GM19452 (cell line): ENCODE results near the gene NADK2.
"Not testable (repeated sequence)": the region's sequence is repeated elsewhere in the genome, so short reads cannot be mapped to it uniquely, and the experiment has no call there.

Experiments
- ATAC-seq: cut with Tn5 transposase; IDR thresholded peaks from one replicate; pipeline ENCODE4 v1.9.1; 2021; ENCODE audit not compliant: unreplicated experiment

Gene NADK2, protein sequence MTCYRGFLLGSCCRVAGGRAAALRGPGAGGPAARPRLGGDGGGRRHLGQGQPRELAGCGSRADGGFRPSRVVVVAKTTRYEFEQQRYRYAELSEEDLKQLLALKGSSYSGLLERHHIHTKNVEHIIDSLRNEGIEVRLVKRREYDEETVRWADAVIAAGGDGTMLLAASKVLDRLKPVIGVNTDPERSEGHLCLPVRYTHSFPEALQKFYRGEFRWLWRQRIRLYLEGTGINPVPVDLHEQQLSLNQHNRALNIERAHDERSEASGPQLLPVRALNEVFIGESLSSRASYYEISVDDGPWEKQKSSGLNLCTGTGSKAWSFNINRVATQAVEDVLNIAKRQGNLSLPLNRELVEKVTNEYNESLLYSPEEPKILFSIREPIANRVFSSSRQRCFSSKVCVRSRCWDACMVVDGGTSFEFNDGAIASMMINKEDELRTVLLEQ

DNA sequence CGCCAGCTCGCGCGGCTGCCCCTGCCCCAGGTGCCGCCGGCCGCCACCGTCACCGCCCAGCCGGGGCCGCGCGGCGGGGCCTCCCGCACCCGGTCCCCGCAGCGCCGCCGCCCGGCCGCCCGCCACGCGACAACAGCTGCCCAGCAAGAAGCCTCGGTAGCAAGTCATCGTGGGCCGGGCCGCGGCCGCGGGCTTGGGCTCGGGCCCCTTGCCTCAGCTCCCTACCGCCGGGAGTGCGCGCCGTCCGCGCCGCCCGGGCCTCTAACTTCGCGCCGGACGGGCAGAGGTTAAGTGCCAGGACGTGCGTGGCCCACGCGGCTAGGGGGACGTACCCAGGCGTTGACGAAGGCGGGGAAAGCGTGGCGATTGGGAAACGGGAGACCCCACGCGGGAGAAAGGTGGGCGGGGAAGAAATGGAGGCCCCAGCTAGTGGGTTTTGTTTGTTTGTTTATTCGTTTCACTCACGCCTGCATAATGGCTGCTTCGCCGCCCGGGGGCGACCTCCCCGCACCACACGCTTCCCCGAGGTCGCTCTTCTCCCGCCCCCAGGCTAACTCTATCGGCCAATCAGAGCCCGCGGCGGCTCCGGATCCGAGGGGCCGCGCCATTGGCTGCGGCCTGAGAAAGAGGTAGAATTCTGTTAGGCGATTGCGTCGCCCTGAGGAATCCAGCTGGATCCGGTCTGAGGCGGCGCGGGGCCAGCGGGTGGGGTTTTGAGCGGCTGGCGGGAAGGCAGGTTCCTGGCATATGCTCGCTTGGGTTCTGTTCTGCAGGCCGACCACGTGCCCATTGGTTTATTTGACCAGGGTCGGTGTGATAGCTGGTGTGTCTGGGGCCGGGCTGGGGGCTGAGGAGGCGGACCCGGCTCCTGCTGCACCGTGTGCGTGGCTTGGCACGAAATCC, at the start of gene NADK2:
NADK2 (minus strand) TSS at position 295 of the 903 bp plus-strand sequence; CDS start at position 168, 127 bp downstream.
- peak; percentile 88 for ATAC-seq

DNA sequence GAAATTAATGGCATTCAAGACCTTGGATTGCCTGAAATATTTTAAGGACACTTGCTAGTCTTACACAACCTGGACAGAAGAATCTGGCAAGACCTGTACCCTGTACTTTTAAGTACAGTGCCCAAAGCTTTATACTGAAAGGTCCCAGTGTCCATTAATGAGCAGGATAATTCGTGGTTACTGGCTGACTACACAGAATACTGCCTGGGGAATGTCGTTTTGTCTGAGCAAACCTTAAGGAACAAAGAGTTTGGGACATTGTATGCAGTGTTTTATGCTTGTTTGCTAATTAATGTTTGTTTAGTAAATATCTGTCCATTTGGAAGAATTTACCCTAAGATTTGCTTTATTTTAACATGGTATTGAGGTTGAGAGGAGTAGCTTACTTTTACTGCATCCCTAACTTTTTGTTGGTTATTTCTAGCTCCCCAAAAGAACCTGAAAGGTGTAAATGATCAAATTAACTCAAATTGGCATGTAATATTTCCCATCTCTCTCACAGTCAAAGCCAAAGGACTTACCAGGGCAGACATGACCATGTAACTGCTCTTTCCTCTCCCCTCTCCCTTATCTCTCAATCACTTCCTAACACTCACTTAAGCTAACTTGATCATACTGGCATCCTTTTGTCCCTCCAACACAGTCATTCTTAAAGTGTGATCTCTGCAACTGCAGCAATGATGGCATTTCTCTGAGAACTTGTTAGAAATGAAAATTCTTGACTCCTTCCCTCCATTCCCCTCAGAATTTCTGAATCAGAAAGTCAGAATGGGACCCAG, 44.3 kb upstream of the NADK2 start:
- ATAC-seq: no peak

DNA sequence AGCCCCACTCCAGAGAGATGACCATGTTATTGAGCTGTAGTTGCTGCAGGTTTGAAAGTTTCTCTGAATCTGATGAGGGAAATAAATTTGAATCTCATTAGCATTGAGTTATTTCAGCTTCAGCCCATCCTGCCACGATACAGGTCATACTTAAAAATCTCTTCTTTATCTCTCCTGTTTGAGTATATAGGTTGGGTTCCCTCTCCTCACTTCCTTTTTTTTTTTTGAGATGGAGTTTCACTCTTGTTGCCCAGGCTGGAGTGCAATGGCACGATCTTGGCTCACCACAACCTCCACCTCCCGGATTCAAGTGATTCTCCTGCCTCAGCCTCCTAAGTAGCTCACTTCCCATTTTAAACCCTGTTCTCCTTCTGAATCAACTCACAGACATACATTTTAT, 42.0 kb upstream of the NADK2 start:
- ATAC-seq: not testable (repeated sequence)

DNA sequence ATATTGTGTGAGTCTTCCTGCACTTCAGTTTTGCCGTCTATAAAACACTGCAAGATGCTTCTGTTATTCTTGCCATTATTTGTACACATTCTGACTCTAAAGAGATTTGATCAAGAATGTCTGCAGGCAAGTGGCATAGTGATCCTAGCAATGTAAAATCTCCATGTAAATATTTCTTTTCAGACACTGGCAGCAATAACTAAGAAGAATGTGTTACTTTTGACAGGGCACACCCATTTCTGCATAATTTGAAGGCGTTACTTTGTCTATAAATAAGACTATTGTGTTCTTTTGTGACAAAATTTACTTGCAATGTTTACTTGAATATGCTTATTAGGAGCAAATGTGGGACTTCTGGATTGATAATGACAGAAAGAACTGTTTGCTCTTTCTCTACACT, 39.9 kb upstream of the NADK2 start:
- ATAC-seq: no peak

GRCh38 chr5:36279054-36279698, 37.5 kb upstream of the NADK2 start:
- no peak for ATAC-seq

DNA sequence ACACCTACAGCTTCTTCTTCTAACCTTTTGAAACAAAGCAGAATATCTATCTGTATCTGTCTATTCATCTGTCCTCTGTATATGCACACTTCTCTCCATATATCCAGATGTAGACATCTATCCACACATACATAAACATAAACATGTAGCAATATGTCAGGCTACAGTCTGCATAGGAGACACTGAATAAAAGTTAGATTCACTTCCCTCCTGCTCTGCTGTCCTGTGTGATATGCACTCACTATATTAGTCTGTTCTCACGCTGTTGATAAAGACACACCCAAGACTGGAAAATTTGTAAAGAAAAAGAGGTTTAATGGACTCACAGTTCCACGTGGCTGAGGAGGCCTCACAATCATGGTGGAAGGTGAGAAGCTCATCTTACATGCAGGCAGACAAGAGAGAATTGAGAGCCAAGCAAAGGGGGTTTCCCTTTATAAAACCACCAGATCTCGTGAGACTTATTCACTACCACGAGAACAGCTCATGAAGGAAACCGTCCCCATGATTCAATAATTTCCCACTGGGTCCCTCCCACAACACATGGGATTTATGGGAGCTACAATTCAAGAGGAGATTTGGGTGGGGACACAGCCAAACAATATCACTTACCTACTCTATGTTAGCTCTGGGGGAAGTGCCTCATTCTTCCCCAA, 35.9 kb upstream of the NADK2 start:
- no peak for ATAC-seq

DNA sequence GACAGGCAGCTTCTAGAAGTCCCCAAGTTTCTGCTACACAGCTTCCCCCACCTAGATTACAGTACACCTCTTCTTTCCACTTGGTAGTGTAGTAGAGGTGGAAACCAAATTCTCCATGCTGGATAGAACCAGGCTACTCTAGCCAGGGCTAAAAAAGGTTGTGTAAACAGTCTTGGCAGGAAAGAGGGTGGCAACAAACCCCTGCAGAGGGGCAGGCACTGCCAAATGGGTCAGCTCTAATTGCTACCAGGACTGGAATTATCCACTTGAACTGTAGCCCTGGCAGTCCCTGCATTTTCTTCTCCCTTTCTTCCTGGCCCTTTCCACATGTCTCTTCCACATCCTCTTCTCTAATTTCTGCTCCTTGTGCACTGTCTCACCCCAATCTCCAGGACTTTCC, 35.1 kb upstream of the NADK2 start:
- ATAC-seq: no peak

GRCh38 chr5:36273809-36274526, 32.2 kb upstream of the NADK2 start:
- no peak for ATAC-seq

DNA sequence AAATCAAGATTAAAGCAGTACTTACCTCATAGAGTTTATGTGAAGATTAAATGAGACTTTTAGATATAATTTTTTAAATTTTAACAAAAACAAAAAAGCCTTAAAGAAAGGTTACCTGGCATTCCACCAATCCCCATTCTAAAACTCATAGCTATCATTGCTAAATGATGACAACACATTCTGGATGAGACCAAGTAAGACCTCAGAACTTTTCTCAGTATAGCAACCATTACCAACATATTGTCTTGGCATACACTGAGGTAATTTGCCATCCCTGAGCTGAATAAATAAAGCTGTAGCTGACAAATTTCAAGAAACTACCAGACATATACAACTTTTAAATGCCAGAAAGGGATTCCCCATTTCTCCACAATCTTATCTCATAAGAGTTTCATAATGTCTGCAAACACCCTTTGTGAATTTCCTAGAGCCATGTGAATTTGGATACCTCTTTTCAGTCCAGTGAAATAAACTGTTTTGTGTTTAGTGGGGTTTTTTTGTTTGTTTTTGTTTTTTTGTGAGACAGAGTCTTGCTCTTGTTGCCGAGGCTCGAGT, 30.5 kb upstream of the NADK2 start:
- no peak for ATAC-seq

DNA sequence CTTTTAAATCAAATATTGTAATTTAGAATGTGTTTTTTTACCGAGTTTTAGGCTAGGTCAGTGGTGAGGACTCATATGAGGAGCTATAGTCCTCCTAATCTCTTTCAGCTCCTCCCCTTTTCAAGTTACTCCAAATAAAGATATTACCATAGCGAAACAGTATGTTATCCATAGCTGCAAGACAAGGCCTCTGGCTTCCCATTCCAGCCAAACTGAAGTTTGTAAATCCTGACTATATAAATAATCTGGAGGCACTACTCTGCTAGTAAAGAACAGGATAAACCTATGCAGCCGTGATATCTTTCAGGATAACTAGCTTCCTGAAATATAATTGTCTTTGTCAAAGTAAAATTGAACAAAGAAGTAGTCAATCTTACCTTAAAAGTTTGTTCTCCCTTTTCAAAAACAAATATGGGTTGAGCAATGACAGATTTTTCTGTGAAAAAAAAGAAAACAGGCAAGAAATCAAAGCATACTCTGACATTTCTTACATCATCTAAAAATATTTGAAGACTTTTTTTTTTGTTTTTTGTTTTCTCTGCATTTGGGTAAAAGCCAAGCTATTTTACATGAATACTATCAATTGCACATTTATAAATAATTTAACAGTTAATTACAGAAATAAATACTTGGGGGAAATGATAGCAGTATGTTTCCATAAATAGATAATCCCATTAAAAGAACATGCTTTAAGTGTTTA, 29.3 kb upstream of the NADK2 start:
- ATAC-seq: no peak

GRCh38 chr5:36270175-36270574, 28.4 kb upstream of the NADK2 start:
- ATAC-seq: no peak

- ATAC-seq: no peak
Observed at GRCh38 chr5:36269478-36269877, 27.8 kb upstream of the NADK2 start.

DNA sequence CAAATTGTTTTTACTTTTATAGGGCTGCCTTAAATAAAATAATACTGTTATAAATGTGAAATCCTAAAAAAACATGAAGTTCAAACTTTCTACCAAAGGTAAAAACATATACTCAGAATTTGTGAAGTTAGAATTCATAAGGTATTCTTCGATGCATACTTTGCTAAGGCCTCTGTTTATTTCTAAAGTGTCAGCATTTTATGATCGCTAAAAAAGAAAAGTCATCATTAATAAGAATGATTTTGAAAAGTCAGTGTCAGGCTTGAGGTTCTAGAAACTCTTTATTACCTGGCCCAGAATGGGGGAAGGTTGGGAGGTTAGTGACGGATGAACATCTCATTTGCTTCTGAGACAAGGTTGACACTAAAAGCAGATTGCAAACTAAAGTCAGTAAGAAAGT, 26.2 kb upstream of the NADK2 start:
- ATAC-seq: no peak

- ATAC-seq: no peak
Observed at GRCh38 chr5:36264202-36264760, 22.6 kb upstream of the NADK2 start.

GRCh38 chr5:36261186-36261585, 19.5 kb upstream of the NADK2 start:
- ATAC-seq: no peak

DNA sequence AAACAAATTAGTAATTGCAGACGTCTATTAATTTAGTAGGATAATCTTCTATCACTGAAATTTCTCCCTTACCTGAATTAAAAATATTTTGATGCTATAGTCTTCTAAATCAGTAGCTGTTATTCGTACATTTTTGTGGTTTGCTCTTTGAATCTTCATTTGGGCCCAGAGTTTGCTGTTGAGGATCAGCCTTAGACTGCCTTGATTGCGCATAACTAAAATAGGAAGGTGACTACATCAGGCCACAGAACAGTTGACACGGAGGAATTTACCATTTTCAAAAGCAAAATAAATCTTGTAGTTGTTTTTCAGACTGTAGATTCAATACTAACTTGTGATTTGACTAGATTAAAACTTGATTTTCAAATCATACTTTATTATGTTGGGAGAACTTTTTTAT, 11.8 kb upstream of the NADK2 start:
- ATAC-seq: no peak

GRCh38 chr5:36252722-36253365, 11.1 kb upstream of the NADK2 start:
- no peak for ATAC-seq

DNA sequence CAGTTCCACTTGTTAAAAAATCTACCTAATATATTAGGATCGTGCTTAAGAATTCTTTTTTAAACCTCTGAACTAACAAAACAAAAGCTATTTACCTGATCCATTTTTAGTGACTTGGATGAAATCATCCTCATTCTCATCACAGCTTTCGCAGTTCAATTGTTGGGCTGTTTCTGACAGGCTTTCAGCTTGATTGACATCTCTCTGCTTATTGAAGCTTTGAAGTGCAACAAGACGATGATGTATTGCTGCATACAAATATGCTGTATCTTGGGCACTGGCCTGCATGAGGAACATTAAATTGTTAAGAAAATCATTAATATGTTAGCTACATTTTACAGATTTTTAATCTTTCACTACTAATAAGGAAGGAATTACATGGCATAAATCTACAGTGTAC, 9.5 kb upstream of the NADK2 start:
- no peak for ATAC-seq
